GM18868 (cell line): ENCODE measurements around the gene NEDD4L.
"Not testable (repeated sequence)": the region's sequence is repeated elsewhere in the genome, so short reads cannot be mapped to it uniquely, and the experiment has no call there.

Experiments
- ATAC-seq: cut with Tn5 transposase; IDR thresholded peaks from one replicate; pipeline ENCODE4 v1.9.1; 2021; ENCODE audit warnings: mild to moderate bottlenecking, moderate library complexity; ENCODE audit not compliant: unreplicated experiment

The NEDD4L gene

DNA sequence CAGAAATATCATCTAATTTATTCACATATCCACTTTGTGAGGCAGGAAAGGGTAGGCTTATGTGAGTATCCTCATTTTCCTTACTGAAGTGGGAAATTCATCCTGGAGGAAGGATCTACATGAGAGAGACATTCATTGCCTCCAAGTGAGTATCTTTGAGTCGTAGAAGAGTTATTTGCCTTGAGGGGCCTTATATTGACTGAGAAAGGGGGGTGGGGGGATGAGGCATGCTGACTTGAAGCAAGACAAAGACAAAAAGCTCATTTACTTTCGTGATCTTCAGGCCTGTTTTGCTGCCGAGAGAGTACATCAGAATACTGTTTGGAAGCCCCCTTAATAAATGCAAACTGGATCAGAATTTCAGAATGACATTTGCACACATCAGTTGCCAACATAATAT lies 17.6 kb upstream of the NEDD4L start:
- no peak for ATAC-seq

DNA sequence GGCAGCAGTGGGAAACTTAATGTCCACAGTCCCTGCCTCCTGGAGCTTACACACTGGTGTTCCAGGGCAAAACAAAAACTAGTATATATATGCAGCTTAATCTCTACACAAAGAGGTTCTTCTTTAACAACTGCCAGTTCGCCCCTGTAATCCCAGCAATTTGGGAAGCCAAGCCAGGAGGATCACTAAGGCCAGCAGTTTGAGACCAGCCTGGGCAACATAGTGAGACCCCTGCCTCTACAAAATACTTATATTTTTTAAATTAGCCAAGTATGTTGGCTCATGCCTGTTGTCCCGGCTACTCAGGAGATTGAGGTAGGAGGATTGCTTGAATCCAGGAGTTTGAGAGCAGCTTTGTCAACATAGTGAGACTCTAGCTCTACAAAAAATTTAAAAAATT lies 17.2 kb upstream of the NEDD4L start:
- ATAC-seq: no peak

- ATAC-seq: no peak
Measured at GRCh38 chr18:58027341-58027740, 16.7 kb upstream of the NEDD4L start.

GRCh38 chr18:58028109-58028784 lies 15.8 kb upstream of the NEDD4L start:
- no peak for ATAC-seq

- no peak for ATAC-seq
Measured at GRCh38 chr18:58032233-58032632, 11.8 kb upstream of the NEDD4L start.

DNA sequence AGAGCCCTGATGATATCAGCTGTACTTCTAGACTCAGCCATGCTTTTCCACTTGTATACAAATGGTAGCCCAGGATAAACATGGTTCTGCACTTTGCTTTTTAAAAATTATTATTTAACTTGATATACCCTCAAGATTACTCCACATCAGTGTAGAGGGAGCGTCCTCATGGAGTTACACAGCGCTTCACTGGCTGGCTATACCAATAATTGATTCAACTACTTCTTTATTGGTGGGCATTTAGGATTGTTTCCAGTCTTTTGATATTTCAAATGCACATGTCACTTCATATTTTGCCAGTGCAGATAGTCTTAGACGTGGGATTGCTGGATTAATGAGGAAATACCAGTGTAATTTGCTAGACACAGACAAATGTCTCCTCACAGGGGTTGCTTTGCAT lies 10.8 kb upstream of the NEDD4L start:
- ATAC-seq: no peak

DNA sequence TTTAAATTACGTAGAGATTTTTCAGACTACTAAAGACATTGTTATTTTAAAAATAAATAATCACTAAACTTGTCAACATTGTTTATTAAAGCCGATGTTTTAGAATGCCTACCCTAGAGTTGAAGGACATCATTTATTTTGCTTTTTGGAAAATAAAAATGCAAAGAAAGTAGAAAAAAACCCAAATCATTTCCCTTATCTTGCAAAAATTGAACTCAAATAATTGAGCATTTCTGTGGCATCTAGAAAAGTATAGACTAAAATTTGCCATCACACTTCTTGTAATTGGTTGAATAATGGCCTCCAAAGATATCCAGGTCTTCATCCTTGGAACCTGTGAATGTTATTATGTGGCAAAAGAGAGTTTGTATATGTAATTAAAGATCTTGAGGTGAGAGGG lies 9.7 kb upstream of the NEDD4L start:
- no peak for ATAC-seq

DNA sequence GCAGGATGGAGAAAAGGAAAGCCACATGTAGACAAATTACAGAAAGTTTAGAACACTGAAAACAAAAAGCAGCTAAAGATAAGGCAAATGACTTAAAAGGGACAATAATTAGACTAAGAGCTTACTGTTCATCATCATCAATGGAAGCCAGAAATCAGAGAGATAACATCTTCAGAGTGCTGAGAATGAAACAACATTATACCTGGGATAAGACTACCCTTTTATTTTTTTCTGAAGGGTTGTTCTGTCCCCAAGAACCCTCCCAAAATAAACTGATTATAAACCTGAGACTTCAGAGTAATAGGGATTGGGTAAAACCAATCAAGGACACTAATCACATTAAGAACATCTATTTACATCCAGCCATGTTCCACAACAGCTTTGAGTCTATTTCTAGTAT lies 6.9 kb upstream of the NEDD4L start:
- no peak for ATAC-seq

DNA sequence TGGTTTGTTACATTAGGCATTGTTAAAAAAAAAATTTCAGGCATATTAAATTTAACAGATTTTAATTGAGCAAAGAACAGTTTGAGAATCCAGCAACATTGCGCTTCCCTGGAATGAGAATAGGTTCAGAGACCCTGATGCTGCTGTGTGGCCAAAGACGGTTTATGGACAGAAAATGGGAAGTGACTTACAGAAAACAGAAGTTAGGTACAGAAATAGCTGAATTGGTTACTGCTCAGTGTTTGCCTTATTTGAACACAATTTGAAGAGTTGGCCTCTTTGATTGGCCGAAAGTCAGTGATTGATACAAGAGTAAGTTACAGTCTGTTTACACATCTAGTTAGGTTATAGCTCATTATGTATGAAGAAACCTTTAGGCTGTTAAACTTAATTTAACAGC lies 6.0 kb upstream of the NEDD4L start:
- ATAC-seq: no peak

- no peak for ATAC-seq
Measured at GRCh38 chr18:58041633-58042032, 2.4 kb upstream of the NEDD4L start.

DNA sequence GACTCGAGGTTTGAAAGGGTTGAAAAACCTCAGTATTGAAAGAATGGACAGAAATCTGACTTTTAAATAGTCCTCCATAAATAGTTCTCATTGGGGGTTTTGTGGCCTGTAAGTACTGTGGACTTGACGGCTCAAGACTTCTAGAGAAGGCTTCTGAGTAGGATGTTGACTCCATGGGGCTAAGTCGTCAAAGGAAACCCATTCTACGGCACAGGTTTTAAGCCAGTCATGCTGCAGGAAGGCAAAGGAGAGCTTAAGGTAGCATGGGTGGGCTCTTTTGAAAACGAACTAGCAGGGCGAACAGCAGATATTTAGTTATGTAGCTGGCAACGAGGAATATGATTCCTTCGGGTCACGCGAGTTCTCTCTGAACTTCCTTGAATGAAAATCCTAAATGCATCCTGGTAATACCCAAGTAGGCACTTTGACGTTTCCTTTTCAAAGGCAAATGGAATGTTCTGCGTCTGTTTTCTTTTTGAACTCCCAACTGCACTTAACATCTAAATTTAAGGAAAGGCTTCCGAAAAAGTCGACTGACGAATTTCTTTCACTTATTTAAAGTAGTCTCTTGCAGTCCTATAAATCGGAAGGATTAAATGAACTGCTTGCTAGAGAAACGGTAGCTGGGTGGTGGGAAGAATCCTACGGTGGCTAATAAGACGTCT lies 1.1 kb upstream of the NEDD4L start:
- no peak for ATAC-seq

DNA sequence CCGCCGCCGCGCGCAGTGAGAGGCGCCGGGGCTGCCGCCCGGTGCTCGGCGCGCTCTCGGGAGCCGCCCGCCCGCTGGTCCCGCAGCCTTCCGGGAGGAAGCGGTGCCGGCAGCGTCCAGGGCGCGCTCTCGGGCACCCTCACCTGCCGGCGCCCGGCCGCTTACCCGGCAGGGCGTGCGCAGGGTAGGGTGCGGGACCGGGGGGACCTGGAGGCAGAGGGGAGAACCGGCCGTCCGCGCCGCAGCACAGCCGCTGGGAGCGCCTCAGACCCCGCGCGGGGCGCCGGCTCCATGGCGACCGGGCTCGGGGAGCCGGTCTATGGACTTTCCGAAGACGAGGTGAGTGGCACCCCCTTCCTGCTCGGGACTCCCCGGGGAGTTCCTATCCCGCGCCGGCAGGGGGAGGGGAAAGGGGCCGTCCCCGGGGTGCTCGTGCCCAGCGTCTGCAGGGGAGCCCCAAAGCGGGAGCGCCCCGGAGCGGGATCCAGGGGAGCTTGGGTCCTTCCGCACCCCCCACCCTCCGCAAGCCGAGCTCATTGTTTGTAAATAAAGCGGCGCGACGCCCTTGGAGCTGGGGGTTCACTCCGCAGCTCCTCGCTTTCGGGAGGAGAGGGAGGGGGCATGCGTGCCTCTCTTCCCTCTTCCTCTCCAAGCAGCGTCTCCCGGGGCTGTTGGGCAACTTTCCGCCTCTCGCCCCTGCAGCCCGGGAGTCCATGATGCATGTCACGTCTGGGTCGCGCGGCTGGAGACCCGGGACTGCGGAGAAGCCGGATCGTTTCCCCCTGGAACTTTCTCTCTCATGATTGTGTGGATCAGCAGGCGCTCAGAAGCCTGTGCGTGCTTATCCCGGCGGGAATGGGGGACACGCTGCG lies 580 bp downstream of the NEDD4L start:
- peak; percentile 35 for ATAC-seq

DNA sequence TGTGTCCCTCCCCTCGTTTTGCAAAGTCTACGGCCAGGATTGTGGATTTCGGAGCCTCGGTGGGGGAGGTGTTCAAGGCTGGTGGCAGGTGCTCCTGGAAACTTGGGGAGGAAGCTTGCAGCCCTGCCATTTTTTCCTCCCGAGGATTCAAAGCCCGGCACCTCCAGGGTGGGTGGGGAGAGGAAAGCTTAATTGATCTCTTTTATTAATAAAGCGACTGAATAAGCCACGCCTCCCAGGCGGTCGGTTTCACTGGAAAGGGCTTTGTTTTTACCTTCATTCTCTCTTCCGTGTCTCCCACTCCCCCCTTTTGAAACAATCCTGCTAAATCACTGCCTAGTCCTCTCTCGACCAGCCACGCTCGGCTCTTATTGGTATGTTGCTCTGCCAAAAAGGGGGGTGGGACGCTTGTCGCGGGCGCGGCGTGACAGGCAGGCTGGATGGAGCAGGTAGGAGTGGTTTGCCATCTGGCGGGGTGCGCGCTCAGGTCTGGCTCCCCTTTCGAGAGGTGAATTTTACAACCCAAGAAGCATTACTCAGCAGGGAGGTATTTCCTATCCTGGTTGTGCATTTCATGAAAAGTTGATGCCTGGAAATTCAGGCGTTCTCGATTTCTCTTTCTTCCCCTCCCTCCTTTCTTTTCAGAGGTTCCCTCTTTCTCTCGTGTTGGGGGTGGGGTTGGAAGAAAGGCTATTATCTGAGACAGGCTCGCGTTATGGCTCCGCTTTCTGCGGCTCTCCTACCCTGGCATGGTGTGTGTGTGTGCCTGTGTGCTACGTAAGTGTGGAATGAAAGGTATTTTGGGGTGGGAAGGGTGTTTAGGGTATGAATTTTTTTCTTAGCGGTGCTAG lies 1.4 kb downstream of the NEDD4L start:
- peak; percentile 27 for ATAC-seq

GRCh38 chr18:58046093-58046793 lies 2.2 kb downstream of the NEDD4L start:
- no peak for ATAC-seq

DNA sequence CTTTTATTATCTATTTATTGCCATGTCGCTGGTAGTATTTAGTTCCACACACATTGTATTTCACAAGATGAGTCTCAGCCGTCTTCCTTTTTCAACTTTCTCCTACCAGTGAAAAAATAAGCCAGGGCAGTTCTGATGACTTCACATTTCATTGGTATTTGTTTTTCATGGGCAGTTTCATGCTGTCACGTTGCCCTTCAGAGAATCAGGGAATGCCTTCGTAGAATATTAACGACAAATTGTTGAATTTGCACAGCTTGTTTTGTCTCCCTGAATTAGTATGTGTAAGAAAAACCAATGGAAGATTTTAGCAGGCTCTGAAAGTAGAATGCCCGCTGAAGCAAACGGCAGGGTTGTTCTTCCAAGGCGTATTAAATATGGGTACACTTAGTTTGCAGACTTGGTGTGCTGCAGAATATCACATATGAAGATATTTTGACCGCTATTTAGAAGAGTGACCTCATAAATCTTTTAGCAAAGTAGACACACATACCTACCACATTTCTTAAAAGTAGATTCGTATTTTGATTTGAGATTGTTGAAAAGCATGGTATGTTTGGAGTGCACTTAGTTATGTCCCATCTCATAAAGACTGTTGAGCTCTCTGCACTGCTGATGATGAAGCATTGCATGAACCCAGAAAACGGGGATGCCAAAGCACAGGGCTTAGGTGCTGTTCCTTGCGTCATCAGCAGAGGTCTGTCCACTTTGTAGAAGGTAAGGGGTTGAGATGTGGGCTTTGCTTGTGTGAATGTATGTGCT lies 2.9 kb downstream of the NEDD4L start:
- ATAC-seq: no peak

- ATAC-seq: no peak
Measured at GRCh38 chr18:58047556-58047882, 3.5 kb downstream of the NEDD4L start.

- no peak for ATAC-seq
Measured at GRCh38 chr18:58048081-58048642, 4.1 kb downstream of the NEDD4L start.

DNA sequence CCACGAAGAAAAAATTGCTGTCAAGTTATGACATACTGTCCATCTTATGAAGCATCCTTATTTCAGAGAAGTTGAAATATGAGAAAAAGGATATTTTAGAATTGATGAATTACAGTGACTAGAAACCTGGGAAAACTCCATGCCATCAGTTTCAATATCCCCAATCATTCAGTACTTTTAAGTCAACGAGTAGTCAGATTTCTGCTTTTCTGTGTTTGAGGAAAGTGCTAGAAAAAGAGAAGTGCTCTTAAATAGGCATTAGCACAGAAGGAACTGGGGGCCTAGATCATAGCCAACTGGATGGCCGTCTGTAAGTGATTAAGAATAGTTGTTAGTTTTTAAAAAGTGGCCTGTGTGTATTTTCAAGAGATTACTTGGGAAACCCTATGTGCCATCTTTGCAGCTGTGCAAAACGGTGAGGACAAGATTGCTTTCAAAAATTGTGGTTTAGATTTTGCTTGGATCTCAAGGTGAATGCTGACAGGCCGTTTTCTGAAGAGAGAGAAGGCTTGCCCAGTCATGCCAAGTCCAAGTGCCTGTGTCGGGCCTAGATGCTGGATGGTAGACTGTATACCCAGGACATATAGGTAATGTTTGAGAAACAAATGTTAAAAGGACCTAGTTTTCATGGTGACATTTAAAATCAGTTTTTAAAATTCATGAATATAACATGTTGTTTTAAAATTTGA lies 5.1 kb downstream of the NEDD4L start:
- no peak for ATAC-seq

DNA sequence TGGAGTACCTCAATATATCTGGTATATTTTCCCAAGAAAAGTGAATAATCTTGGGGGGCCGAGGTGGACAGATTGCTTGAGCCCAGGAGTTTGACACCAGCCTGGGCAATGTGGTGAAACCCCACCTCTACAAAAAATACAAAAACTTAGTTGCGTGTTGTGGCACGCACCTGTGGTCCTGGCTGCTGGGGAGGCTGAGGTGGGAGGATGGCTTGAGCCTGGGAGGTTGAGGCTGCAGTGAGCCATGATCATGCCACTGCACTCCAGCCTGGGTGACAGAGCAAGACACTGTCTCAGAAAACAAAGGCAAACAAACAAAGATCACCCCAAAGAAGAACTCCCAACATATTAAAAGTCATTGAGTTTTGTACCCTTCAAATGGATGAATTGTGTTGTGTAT lies 6.9 kb downstream of the NEDD4L start:
- ATAC-seq: not testable (repeated sequence)
